GM21423 (cell line): ENCODE results near the gene CAPZA1.
A peak's percentile ranks its signal among the peaks of the same experiment; 100 is the strongest.
"Not testable (repeated sequence)": the region's sequence is repeated elsewhere in the genome, so short reads cannot be mapped to it uniquely, and the experiment has no call there.

Experiments used
- ATAC-seq: cut with Tn5 transposase; IDR thresholded peaks from one replicate; pipeline ENCODE4 v1.9.1; 2021; ENCODE audit warnings: mild to moderate bottlenecking, moderate library complexity; ENCODE audit not compliant: unreplicated experiment

The CAPZA1 gene

GRCh38 chr1:112626887-112627286 lies 7.3 kb downstream of the CAPZA1 start:
- no peak for ATAC-seq

GRCh38 chr1:112628516-112628915 lies 8.9 kb downstream of the CAPZA1 start:
- no peak for ATAC-seq

GRCh38 chr1:112629256-112629655 lies 9.6 kb downstream of the CAPZA1 start:
- ATAC-seq: no peak

- no peak for ATAC-seq
Measured at GRCh38 chr1:112633628-112634027, 14.0 kb downstream of the CAPZA1 start.

- ATAC-seq: no peak
Measured at GRCh38 chr1:112634367-112634766, 14.7 kb downstream of the CAPZA1 start.

- no peak for ATAC-seq
Measured at GRCh38 chr1:112636056-112636455, 16.4 kb downstream of the CAPZA1 start.

GRCh38 chr1:112636597-112637253 lies 17.1 kb downstream of the CAPZA1 start:
- ATAC-seq: peak; percentile 53

GRCh38 chr1:112637254-112638109 lies 17.9 kb downstream of the CAPZA1 start:
- no peak for ATAC-seq

DNA sequence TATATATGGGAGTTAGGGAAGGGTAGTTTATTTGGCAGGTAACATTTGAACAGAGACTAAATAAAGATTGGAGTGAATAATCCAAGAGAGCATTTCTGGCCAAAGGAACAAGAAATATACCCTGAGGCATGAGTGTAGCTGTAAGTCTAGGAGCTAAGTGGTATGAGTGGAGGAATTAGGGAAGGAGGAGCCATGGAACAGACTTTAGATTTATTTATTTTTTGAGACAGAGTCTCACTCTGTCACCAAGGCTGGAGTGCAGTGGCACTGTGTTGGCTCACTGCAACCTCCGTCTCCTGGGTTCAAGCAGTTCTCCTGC lies 18.4 kb downstream of the CAPZA1 start:
- no peak for ATAC-seq

- not testable (repeated sequence) for ATAC-seq
Measured at GRCh38 chr1:112640437-112640836, 20.8 kb downstream of the CAPZA1 start.

DNA sequence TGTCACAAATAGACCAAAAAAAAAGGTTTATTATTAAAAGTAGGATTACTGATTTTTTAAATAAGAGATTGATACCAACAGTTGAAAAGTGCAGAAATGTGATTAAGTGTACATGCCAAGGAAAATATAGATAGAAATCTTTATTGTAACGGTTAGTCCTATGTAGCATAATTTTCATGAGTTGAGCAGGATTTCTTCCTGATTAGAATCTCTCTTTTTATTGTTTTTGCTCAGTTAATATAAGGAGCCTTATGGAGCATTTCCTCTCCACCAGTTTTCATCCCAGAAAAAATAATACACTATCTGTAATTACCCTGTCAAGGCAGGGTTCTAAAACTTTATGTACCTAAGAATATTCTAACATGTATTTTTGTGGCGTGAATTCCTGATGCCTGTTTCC lies 23.4 kb downstream of the CAPZA1 start:
- ATAC-seq: no peak

DNA sequence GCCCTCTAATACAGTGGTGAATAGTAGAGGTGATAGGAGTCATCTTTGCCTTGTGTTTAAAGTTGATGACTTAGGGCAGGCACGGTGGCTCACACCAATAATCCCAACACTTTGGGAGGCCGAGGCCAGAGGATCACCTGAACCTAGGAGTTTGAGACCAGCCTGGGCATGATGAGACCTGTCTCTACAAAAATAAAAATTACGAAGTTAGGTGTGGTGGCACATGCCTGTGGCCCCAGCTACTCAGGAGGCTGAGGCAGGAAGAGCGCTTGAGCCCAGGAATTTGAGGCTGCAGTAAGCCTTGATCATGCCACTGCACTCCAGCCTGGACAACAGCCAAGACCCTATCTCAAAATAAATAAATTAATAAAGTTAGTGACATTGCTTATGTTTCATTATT lies 26.6 kb downstream of the CAPZA1 start:
- no peak for ATAC-seq

DNA sequence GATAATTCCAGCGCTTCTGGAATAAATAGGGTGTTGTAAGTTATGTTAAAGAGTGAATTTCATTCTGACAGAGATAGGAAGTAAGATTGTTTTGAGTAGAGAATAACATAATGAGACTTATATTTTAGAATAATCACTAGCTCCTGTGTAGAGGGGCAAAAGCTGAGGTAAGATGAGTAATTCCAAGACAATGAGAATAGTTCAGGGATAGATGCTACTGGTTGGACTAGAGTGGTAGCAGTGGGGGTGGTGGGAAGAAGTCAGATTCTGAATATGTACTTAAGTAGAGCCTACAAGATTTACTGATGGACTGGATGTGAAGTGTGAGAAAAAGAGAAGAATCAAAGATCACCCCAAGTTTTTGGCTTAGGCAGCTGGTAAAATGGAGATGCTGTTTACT lies 31.6 kb downstream of the CAPZA1 start:
- ATAC-seq: no peak

- ATAC-seq: no peak
Measured at GRCh38 chr1:112665857-112666256, 46.2 kb downstream of the CAPZA1 start.

GRCh38 chr1:112666946-112667345 lies 47.3 kb downstream of the CAPZA1 start:
- no peak for ATAC-seq

DNA sequence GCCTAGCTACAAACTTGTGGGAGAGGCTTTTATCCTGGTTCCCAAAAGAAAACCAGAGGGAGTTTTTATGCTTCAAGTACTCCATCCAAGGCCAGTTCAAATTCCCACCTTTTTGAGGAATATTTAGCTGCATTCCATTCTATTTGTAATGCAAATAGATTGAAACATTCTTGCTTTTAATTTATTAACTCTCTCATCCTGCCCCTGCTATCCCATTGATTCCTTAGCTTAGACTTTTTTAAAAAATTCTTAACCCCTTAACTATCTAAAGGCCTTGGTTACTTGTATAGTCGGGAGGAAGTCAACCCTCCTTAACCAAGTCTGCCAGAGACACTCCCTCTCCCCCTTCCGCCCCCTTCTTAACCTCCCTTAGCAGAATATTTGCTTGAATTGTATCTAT lies 52.4 kb downstream of the CAPZA1 start:
- ATAC-seq: no peak

DNA sequence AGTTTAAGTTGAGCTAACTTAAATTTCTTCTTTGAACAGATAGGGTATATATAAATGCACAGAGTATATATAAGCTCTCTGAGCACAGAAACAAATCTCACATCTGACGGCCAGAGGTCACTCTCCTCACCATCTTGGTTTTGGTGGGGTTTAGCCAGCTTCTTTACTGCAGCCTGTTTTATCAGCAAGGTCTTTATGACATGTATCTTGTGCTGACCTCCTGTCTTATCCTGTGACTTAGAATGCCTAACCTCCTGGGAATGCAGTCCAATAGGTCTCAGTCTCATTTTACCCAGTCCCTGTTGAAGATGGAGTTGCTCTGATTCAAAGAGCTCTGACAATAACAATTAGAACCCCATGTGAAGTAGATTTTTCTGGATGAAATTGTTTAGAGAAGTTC lies 53.2 kb downstream of the CAPZA1 start:
- no peak for ATAC-seq

DNA sequence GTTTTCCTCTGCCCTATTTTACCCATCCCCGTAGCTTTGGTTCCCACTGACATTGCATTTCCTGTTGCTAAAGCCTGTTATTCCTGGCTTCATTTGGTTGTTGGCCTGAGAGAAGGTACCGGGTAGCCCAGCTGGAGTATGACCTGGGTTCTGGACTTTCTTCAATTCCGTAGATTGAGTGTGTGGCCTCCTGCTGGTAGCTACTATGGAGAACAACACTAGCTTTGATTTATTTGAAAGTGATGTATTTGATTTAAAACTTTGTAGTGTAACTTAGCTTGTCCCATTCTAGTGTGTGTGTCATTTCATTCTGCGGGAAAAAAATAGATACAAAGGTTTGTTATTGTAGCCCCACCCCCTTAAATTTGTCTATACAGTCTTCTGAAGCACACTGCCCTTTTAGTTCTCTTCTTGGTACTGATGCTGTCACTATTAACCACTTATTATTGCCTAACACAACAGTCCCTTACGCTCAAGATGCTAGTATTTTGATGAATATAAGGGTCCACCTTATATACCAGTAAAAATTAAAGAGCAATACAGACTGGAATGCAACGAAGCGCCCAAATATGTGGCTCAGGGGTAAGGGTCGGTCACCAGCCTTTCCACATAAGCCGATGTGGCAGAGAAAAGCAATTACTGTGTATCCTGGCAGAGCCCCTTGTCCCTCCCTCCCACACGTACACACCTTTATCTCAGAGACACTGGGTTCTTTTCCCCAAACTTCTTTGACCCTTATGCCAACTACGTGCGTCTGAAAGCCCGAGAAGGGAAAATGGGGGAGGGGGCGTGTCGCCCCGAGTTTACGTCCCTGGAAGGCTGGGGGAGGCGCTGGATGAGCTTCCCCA lies 54.2 kb downstream of the CAPZA1 start:
- ATAC-seq: peak; percentile 8

GRCh38 chr1:112674440-112674985 lies 54.9 kb downstream of the CAPZA1 start, which contains the start of gene MOV10:
Gene MOV10 (plus strand): TSS chr1:112674659. CDS start chr1:112674913, 254 bp downstream.
- ATAC-seq: peak; percentile 56

DNA sequence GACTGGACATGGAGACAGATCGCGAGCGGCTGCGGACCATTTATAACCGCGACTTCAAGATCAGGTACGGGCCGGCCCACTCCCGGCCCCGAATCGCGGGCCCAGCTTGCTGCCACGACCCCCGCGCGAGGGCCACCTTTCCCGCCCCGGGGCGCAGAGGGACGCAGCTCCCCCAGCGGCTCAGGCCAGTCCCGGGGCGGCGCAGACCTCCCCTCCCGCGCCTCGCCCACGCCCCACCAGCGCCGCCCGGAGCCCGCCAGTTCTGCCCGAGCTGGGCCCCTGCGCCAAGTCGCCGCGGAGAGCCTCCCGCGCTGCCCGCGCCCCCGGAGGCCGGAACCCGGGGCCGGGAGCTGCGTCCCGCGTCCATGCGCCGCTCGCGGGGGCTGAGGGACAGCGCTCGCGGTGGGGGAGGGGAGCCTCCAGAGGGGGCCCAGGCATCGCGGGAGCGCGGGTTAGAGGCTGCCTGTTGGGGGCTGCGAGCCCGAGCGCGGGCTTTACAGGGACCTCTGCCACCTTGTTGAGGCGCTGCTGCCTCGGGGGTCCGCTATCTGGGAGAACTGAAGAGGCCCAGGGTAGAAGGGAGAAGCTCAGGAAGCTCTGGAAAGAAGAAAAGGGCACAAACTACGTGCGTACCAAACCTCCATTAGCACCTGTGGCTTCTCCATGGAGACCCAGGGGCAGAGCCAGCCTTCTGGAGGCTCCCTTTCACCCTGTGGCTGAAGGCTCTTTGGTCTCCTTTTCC lies 55.5 kb downstream of the CAPZA1 start:
- ATAC-seq: peak; percentile 34
